ENCODE measurements around the gene KPNA3. TPM values are rescaled to one million over a fixed set of nuclear protein-coding genes. Genes with fewer than 3 reads are reported as not detected.

Gene KPNA3
- total RNA-seq, 1 donor from 2014 or later, result 28.7 TPM

GRCh38 chr13:49664606-49665005, 127.9 kb downstream of the KPNA3 start:
- no peaks in the 10 kb centered on the region for H3K9me3 Mint-ChIP-seq
- ChIA-PET POLR2A (no interaction called here), CTCF (no interaction called here)

GRCh38 chr13:49657241-49657641, 135.2 kb downstream of the KPNA3 start:
- no peaks in the 10 kb centered on the region for H3K9me3 Mint-ChIP-seq
- DNase-seq (no peak), ATAC-seq (ENCODE audit: low read depth) (no peak)
- peaks cover 19% of the 10 kb centered on the region for H3K36me3 Mint-ChIP-seq (ENCODE audit: low read depth)
- TF ChIP-seq CTCF (IDR thresholded peaks at IDR 0.05), result no peak
- H3K27ac Mint-ChIP-seq, result no peak overlapping the region
- H3K4me3 Mint-ChIP-seq, result no peak overlapping the region
- H3K27me3 Mint-ChIP-seq, result no peaks in the 10 kb centered on the region
- POLR2A ChIA-PET, result no interaction called here
- intact Hi-C loops (cut with micrococcal nuclease), result loop anchor here (10.0 kb wide), 1 partner anchor 1258 kb away; no protein-coding TSS in a partner anchor
- peaks cover 6% of the 10 kb centered on the region for H3K4me1 Mint-ChIP-seq
- CTCF ChIA-PET, result no interaction called here

More at GRCh38 chr13:49664606-49665005, 127.9 kb downstream of the KPNA3 start:
- no peaks in the 10 kb centered on the region for H3K27me3 Mint-ChIP-seq
- intact Hi-C loops (cut with micrococcal nuclease), result no loop called here
- H3K4me1 Mint-ChIP-seq, result no peaks in the 10 kb centered on the region
- H3K27ac Mint-ChIP-seq, result no peak overlapping the region
- H3K4me3 Mint-ChIP-seq, result no peak overlapping the region
- TF ChIP-seq CTCF (IDR thresholded peaks at IDR 0.05), result no peak
- peaks cover 51% of the 10 kb centered on the region for H3K36me3 Mint-ChIP-seq (ENCODE audit: low read depth)
- ATAC-seq (ENCODE audit: low read depth), result no peak
- DNase-seq, result no peak

GRCh38 chr13:49655906-49656305, 136.6 kb downstream of the KPNA3 start:
- no peak for ATAC-seq (ENCODE audit: low read depth)
- CTCF ChIA-PET, result no interaction called here
- TF ChIP-seq CTCF (IDR thresholded peaks at IDR 0.05), result no peak

GRCh38 chr13:49654011-49654410, 138.5 kb downstream of the KPNA3 start:
- ATAC-seq (ENCODE audit: low read depth) (no peak), DNase-seq (no peak)
- H3K4me3 Mint-ChIP-seq, result no peak overlapping the region
- no peaks in the 10 kb centered on the region for H3K27me3 Mint-ChIP-seq
- ChIA-PET POLR2A (interaction anchor here (0.6 kb wide), 1 partner anchor 34 kb away, joined by 3 read pairs; no protein-coding TSS in a partner anchor), CTCF (no interaction called here)
- TF ChIP-seq CTCF (IDR thresholded peaks at IDR 0.05), result no peak
- H3K36me3 Mint-ChIP-seq (ENCODE audit: low read depth), result peaks cover 4% of the 10 kb centered on the region
- H3K27ac Mint-ChIP-seq, result no peak overlapping the region
- H3K9me3 Mint-ChIP-seq, result no peaks in the 10 kb centered on the region
- intact Hi-C loops (cut with micrococcal nuclease), result loop anchor here (10.0 kb wide), 1 partner anchor 1261 kb away; no protein-coding TSS in a partner anchor
- H3K4me1 Mint-ChIP-seq, result peaks cover 6% of the 10 kb centered on the region

More at GRCh38 chr13:49655906-49656305, 136.6 kb downstream of the KPNA3 start:
- intact Hi-C loops (cut with micrococcal nuclease), result loop anchor here (10.0 kb wide), 1 partner anchor 1259 kb away; no protein-coding TSS in a partner anchor
- Mint-ChIP-seq H3K4me3 (no peak overlapping the region), H3K9me3 (no peaks in the 10 kb centered on the region), H3K27ac (no peak overlapping the region), H3K27me3 (no peaks in the 10 kb centered on the region), H3K4me1 (peaks cover 6% of the 10 kb centered on the region), H3K36me3 (ENCODE audit: low read depth) (peaks cover 6% of the 10 kb centered on the region)
- POLR2A ChIA-PET, result interaction anchor here (0.7 kb wide), 1 partner anchor 212 kb away, joined by 3 read pairs; the partner anchor contains the start of genes CAB39L and SETDB2
- DNase-seq, result no peak

GRCh38 chr13:49653478-49653877, 139.0 kb downstream of the KPNA3 start:
- no peak for TF ChIP-seq CTCF (IDR thresholded peaks at IDR 0.05)
- H3K27ac Mint-ChIP-seq, result no peak overlapping the region
- H3K4me3 Mint-ChIP-seq, result no peak overlapping the region
- intact Hi-C loops (cut with micrococcal nuclease), result loop anchor here (2.0 to 10.0 kb wide), 2 partner anchors 1261 to 1417 kb away; no protein-coding TSS in a partner anchor
- POLR2A ChIA-PET, result no interaction called here
- CTCF ChIA-PET, result no interaction called here
- DNase-seq (no peak), ATAC-seq (ENCODE audit: low read depth) (no peak)
- H3K36me3 Mint-ChIP-seq (ENCODE audit: low read depth), result peaks cover 4% of the 10 kb centered on the region
- H3K27me3 Mint-ChIP-seq, result no peaks in the 10 kb centered on the region
- no peaks in the 10 kb centered on the region for H3K9me3 Mint-ChIP-seq
- H3K4me1 Mint-ChIP-seq, result peaks cover 6% of the 10 kb centered on the region
